HepG2 (cell line): ENCODE measurements around the gene SHISA4. TPM values are rescaled to one million over a fixed set of nuclear protein-coding genes. Genes with fewer than 3 reads are reported as not detected.

Experiments used
- ATAC-seq: fragments of 200-7000 bp; cut with Tn5 transposase; 3 replicates; pipeline ENCODE4 v1.9.1; 2020; ENCODE audit warnings: mild to moderate bottlenecking, moderate library complexity
- BruUV-seq: library from RNA; stranded (reverse); fragments of 400-500 nt; replicated peaks from 2 replicates; lab custom pipeline; 2021; lab: Mats Ljungman, UMichigan
- CTCF ChIA-PET: fragments of 300-600 bp; formaldehyde crosslinking; extraction: SDS; loops from one replicate; lab custom pipeline; 2021; ENCODE audit warnings: low total read pairs, inconsistent platforms, low intra/inter-chr PET ratio; lab: Yijun Ruan, JAX
- POLR2A ChIA-PET: fragments of 350-600 bp; sonication (Branson Sonifier 250); formaldehyde crosslinking; loops from one replicate; lab custom pipeline; 2020; ENCODE audit warnings: antibody characterized with exemption, inconsistent platforms; lab: Yijun Ruan, JAX
- DNase-seq: peaks from one replicate; pipeline ENCODE4 v3.0.0-alpha.2; 2015; ENCODE audit warnings: low spot score
- FAIRE-seq: peaks from 3 replicates; lab custom pipeline; 2011; peaks lifted over from hg19 to GRCh38; lab: Jason Lieb, UNC
- H2AFZ ChIP-seq: one replicate; pipeline ENCODE4 v1.6.1; 2011; ENCODE audit warnings: low read length, inconsistent platforms
- H3K27ac ChIP-seq: fragments of 300-600 bp; 3 replicates; pipeline ENCODE4 v1.8.0; 2011; ENCODE audit warnings: mixed run types, mild to moderate bottlenecking, mixed read lengths, low read length, inconsistent platforms; ENCODE audit not compliant: insufficient read depth; ENCODE audit errors: extremely low read length
- H3K27me3 ChIP-seq, 2 experiments: fragments of 200-600 bp in 1 of 2; 2 replicates in 1 of 2; 3 replicates in 1 of 2; pipeline versions ENCODE4 v1.6.0 to v1.8.0; 2011; ENCODE audit warnings: low read length in 2 of 2, mild to moderate bottlenecking in 2 of 2, moderate library complexity in 2 of 2, inconsistent platforms in 1 of 2; ENCODE audit not compliant: insufficient read depth in 2 of 2, control insufficient read depth in 1 of 2
- H3K36me3 ChIP-seq, 2 experiments: fragments of 200-600 bp in 1 of 2; replicated peaks in 1 of 2; 2 replicates in 1 of 2; 3 replicates in 1 of 2; pipeline versions ENCODE4 v1.5.1 to v1.8.0; 2011; ENCODE audit warnings: low read length in 2 of 2, inconsistent platforms in 1 of 2; ENCODE audit not compliant: insufficient read depth in 2 of 2, control insufficient read depth in 1 of 2
- H3K4me1 ChIP-seq: 2 replicates; pipeline ENCODE4 v1.5.1; 2012; ENCODE audit warnings: low read length, inconsistent platforms; ENCODE audit not compliant: insufficient read depth
- H3K4me2 ChIP-seq: 2 replicates; pipeline ENCODE4 v1.6.0; 2011; ENCODE audit warnings: low read depth, low read length, inconsistent platforms
- H3K4me3 ChIP-seq, 3 experiments: fragments of 200-600 bp in 1 of 3; sonication (generic), shearing (Covaris generic) in 1 of 3; replicated peaks in 1 of 3; 2 replicates each; pipeline ENCODE4 v1.5.1; 2011 to 2016; ENCODE audit warnings: low read length in 3 of 3, inconsistent platforms in 2 of 3, low read depth in 2 of 3, mild to moderate bottlenecking in 2 of 3, control low read depth in 1 of 3, mixed read lengths in 1 of 3; ENCODE audit not compliant: insufficient read depth in 1 of 3
- H3K79me2 ChIP-seq: one replicate; pipeline ENCODE4 v1.6.1; 2011; ENCODE audit warnings: low read length, inconsistent platforms; ENCODE audit not compliant: insufficient read depth
- H3K9ac ChIP-seq: 2 replicates; pipeline ENCODE4 v1.6.0; 2011; ENCODE audit warnings: mild to moderate bottlenecking, low read depth, low read length, inconsistent platforms; ENCODE audit not compliant: insufficient read depth
- H3K9me3 ChIP-seq: 2 replicates; pipeline ENCODE4 v1.5.1; 2012; ENCODE audit warnings: mild to moderate bottlenecking, low read length
- H4K20me1 ChIP-seq: 2 replicates; pipeline ENCODE4 v1.6.0; 2011; ENCODE audit warnings: inconsistent platforms, mild to moderate bottlenecking, low read length, moderate library complexity; ENCODE audit not compliant: insufficient read depth
- AKNA ChIP-seq: sonication (generic); formaldehyde crosslinking; IDR thresholded peaks from 2 replicates; pipeline ENCODE4 v1.4.0; 2020; ENCODE audit warnings: missing genetic modification reagents, borderline replicate concordance
- BRD4 ChIP-seq: sonication (generic); formaldehyde crosslinking; IDR thresholded peaks from 2 replicates; pipeline ENCODE4 v1.4.0; 2020; ENCODE audit warnings: missing genetic modification reagents
- ELF1 ChIP-seq: sonication (generic); formaldehyde crosslinking; IDR thresholded peaks from 2 replicates; pipeline ENCODE4 v1.4.0; 2020; ENCODE audit warnings: missing genetic modification reagents
- IKZF5 ChIP-seq: IDR thresholded peaks from 2 replicates; pipeline ENCODE4 v1.6.1; 2018; ENCODE audit warnings: missing genetic modification reagents, mild to moderate bottlenecking, missing compliant biosample characterization
- MYC ChIP-seq: sonication (generic); formaldehyde crosslinking; IDR thresholded peaks from 2 replicates; pipeline ENCODE4 v1.9.0; 2021; ENCODE audit warnings: missing genetic modification reagents, borderline replicate concordance
- PAXIP1 ChIP-seq: sonication (generic); formaldehyde crosslinking; conservative IDR thresholded peaks from 2 replicates; pipeline ENCODE4 v1.4.0; 2020; ENCODE audit warnings: mild to moderate bottlenecking, missing genetic modification reagents, moderate library complexity
- TEAD3 ChIP-seq: optimal IDR thresholded peaks from 2 replicates; pipeline ENCODE3; 2016; ENCODE audit warnings: borderline replicate concordance
- WGBS: methylation state at CpG from one replicate; pipeline ENCODE4 v1.1.6; 2017; ENCODE audit warnings: low lambda C conversion rate; 5-methylcytosine and 5-hydroxymethylcytosine counted together
- in situ Hi-C: cut with HindIII; loops from 2 replicates; pipeline ENCODE4 v1.10.0; 2017; ENCODE audit warnings: low pct_unique_long_range_greater_than_20kb; ENCODE audit not compliant: extremely low pct_ligation_motif_present
- intact Hi-C: fragments of 100-400 bp; cut with micrococcal nuclease; formaldehyde crosslinking; loops from one replicate; pipeline ENCODE4 v1.10.0; 2022; ENCODE audit not compliant: unreplicated experiment
- polyA plus RNA-seq, 8 experiments: library from polyadenylated mRNA; depleted of rRNA in 3 of 8; stranded (reverse) in 7 of 8; unstranded in 1 of 8; fragments of >200 nt; fragmentation: Illumina TruSeq in 4 of 8; extraction: Trizol in 4 of 8; gene quantifications; 2 replicates each; pipeline versions ENCODE4 v1.2.1 to v1.2.3, GENCODE V29; 2011 to 2016; ENCODE audit warnings: low read depth in 4 of 8, missing spikeins in 1 of 8, mixed read lengths in 1 of 8; ENCODE audit not compliant: insufficient read depth in 1 of 8
- total RNA-seq, 5 experiments: library from RNA; depleted of rRNA; stranded (reverse); fragments of >200 nt; fragmentation: Illumina TruSeq; extraction: Trizol; gene quantifications; 2 replicates each; pipeline ENCODE4 v1.2.3, GENCODE V29; 2016; ENCODE audit warnings: low read depth in 1 of 5

SHISA4 gene
- total and polyA plus RNA-seq, 2 of the 13 experiments (the other 11 are each of a cell fraction or from before 2014, with no cell fraction given) = 0.51 to 1.0 TPM

GRCh38 chr1:201912832-201913231 lies 24.1 kb downstream of the SHISA4 start:
- Histone ChIP-seq H3K36me3 (no peaks in the 10 kb centered on the region), H3K79me2 (no peaks in the 10 kb centered on the region), H3K9ac (no peak overlapping the region), H3K4me3 (no peak overlapping the region), H3K27ac (no peak overlapping the region), H2AFZ (no peak overlapping the region), H3K4me2 (peak overlapping the region; percentile 24; the same call in 1 of the 2 replicates), H3K27me3 (peaks cover 4 to 33% of the 10 kb centered on the region in 2 experiments; a peak in 4 of 5 replicates), H3K4me1 (peaks cover 14% of the 10 kb centered on the region), H4K20me1 (no peaks in the 10 kb centered on the region), H3K9me3 (no peaks in the 10 kb centered on the region)
- DNase-seq (no peak), ATAC-seq (peak; percentile 58), FAIRE-seq (no peak)
- intact Hi-C loops = no loop called here
- in situ Hi-C loops = no loop called here
- POLR2A ChIA-PET = no interaction called here
- TF ChIP-seq MYC (CRISPR knock-in tag) (no peak), TEAD3 (CRISPR knock-in tag) (peak; percentile 21)
- CTCF ChIA-PET = no interaction called here
- WGBS = 26% methylated on average over 5 of the region's 5 CpGs
- no TSS peak for BruUV-seq

- H3K36me3 ChIP-seq = no peaks in the 10 kb centered on the region
- 58% methylated on average over 13 of the region's 14 CpGs for WGBS
- no peak overlapping the region for H3K4me3 ChIP-seq
- CTCF ChIA-PET = no interaction called here
- no peak for ATAC-seq
- intact Hi-C loops = no loop called here
- POLR2A ChIA-PET = no interaction called here
- H3K4me2 ChIP-seq = no peak overlapping the region
- in situ Hi-C loops = no loop called here
- H3K4me1 ChIP-seq = peaks cover 14% of the 10 kb centered on the region
- no peaks in the 10 kb centered on the region for H3K79me2 ChIP-seq
- FAIRE-seq = no peak
- peaks cover 3 to 29% of the 10 kb centered on the region in 2 experiments; a peak in 4 of 5 replicates for H3K27me3 ChIP-seq
- H2AFZ ChIP-seq = no peak overlapping the region
- H4K20me1 ChIP-seq = no peaks in the 10 kb centered on the region
- no peak for DNase-seq
- H3K9ac ChIP-seq = no peak overlapping the region
- no TSS peak for BruUV-seq
- H3K27ac ChIP-seq = no peak overlapping the region
- H3K9me3 ChIP-seq = no peaks in the 10 kb centered on the region
- TF ChIP-seq PAXIP1 (CRISPR knock-in tag) = no peak
- TF ChIP-seq AKNA (CRISPR knock-in tag) = no peak
- no peak for TF ChIP-seq IKZF5
- TF ChIP-seq BRD4 (CRISPR knock-in tag) = no peak
- no peak for TF ChIP-seq ELF1 (CRISPR knock-in tag)
Measured at GRCh38 chr1:201914456-201915235, 25.9 kb downstream of the SHISA4 start.
